OCI-M1 (cell line): ENCODE results near the gene CHST8.
A peak's percentile ranks its signal among the peaks of the same experiment; 100 is the strongest.

Source experiments
- DNase-seq: peaks from one replicate; lab custom pipeline; 2025; lab: John Stamatoyannopoulos, UW

The CHST8 gene

GRCh38 chr19:33737681-33738371 is 116.1 kb downstream of the CHST8 start:
- no peak for DNase-seq

- peak; percentile 55 for DNase-seq
Measured at GRCh38 chr19:33740811-33741396, 119.2 kb downstream of the CHST8 start.

- no peak for DNase-seq
Measured at GRCh38 chr19:33745297-33745696, 123.5 kb downstream of the CHST8 start.

GRCh38 chr19:33746159-33746558 is 124.4 kb downstream of the CHST8 start:
- no peak for DNase-seq

- DNase-seq: no peak
Measured at GRCh38 chr19:33747273-33747672, 125.5 kb downstream of the CHST8 start.

GRCh38 chr19:33748231-33748630 is 126.5 kb downstream of the CHST8 start:
- DNase-seq: no peak

- DNase-seq: no peak
Measured at GRCh38 chr19:33749016-33749415, 127.3 kb downstream of the CHST8 start.

- DNase-seq: no peak
Measured at GRCh38 chr19:33749619-33750175, 127.9 kb downstream of the CHST8 start.

GRCh38 chr19:33750587-33751435 is 129.1 kb downstream of the CHST8 start:
- no peak for DNase-seq

GRCh38 chr19:33751436-33751770 is 129.7 kb downstream of the CHST8 start:
- no peak for DNase-seq

GRCh38 chr19:33752018-33752800 is 130.5 kb downstream of the CHST8 start:
- no peak for DNase-seq

GRCh38 chr19:33752945-33753344 is 131.2 kb downstream of the CHST8 start:
- no peak for DNase-seq

GRCh38 chr19:33754361-33754760 is 132.6 kb downstream of the CHST8 start:
- no peak for DNase-seq

GRCh38 chr19:33755099-33756035 is 133.6 kb downstream of the CHST8 start:
- DNase-seq: no peak

GRCh38 chr19:33756177-33756576 is 134.4 kb downstream of the CHST8 start:
- no peak for DNase-seq

GRCh38 chr19:33758541-33759013 is 136.8 kb downstream of the CHST8 start:
- DNase-seq: no peak

- DNase-seq: no peak
Measured at GRCh38 chr19:33759356-33759755, 137.6 kb downstream of the CHST8 start.

- no peak for DNase-seq
Measured at GRCh38 chr19:33763633-33764371, 142.0 kb downstream of the CHST8 start.

- DNase-seq: no peak
Measured at GRCh38 chr19:33766623-33767022, 144.9 kb downstream of the CHST8 start.

- DNase-seq: peak; percentile 45
Measured at GRCh38 chr19:33767898-33768413, 146.2 kb downstream of the CHST8 start.
